Measurements from ENCODE around the gene SRI.

- TF ChIP-seq CTCF (IDR thresholded peaks at IDR 0.05 in 4 of 5, conservative IDR thresholded peaks at IDR 0.05 in 1 of 5) (no peak), POLR2A (IDR thresholded peaks at IDR 0.05) (no peak)
Observed at GRCh38 chr7:88200261-88200660, 19.6 kb downstream of the SRI start.

Data from gastrocnemius medialis (tissue), 4 donors.